ENCODE measurements around the gene NOLC1.
A peak's percentile ranks its signal among the peaks of the same experiment; 100 is the strongest.

- TF ChIP-seq POLR2A (IDR thresholded peaks at IDR 0.05; ENCODE audit: low read length), result no peak
- peak; percentile 87 for TF ChIP-seq USF2 (IDR thresholded peaks at IDR 0.05)
- TF ChIP-seq MAX (IDR thresholded peaks at IDR 0.05), result peak; percentile 99
- TF ChIP-seq RNF2 (IDR thresholded peaks at IDR 0.05; ENCODE audit: borderline replicate concordance, low read depth), result no peak
- no peak for TF ChIP-seq MAFK (IDR thresholded peaks at IDR 0.05; ENCODE audit: partially characterized antibody)
- TF ChIP-seq HDAC2 (IDR thresholded peaks at IDR 0.05), result no peak
- no peak for TF ChIP-seq RFX5 (IDR thresholded peaks at IDR 0.05)
- no peak for TF ChIP-seq RAD21 (conservative IDR thresholded peaks at IDR 0.05 in 1 of 2, IDR thresholded peaks at IDR 0.05 in 1 of 2)
Measured at GRCh38 chr10:102133373-102134195, 18.6 kb upstream of the NOLC1 start.
